HepG2 (cell line): ENCODE results near the gene MFGE8. TPM values are rescaled to one million over a fixed set of nuclear protein-coding genes. Genes with fewer than 3 reads are reported as not detected.

ENCODE experiments used
- BCL6 ChIP-seq: IDR thresholded peaks from 2 replicates; pipeline ENCODE4 v1.6.1; 2016; ENCODE audit warnings: missing genetic modification reagents, missing compliant biosample characterization
- CCAR2 ChIP-seq: fragments of 200-400 bp; formaldehyde crosslinking; optimal IDR thresholded peaks from 2 replicates; pipeline ENCODE3; 2018; ENCODE audit warnings: low read depth, mild to moderate bottlenecking, low read length, moderate library complexity
- FOXA1 ChIP-seq, 2 experiments: fragments of 450-650 bp in 1 of 2; sonication (generic) in 1 of 2; formaldehyde crosslinking in 1 of 2; IDR thresholded peaks; 2 replicates each; pipeline versions ENCODE4 v1.4.0 to v1.6.1; 2016 to 2020; ENCODE audit warnings: missing genetic modification reagents in 1 of 2
- HDAC2 ChIP-seq: sonication (generic); formaldehyde crosslinking; IDR thresholded peaks from 2 replicates; pipeline ENCODE4 v1.4.0; 2020; ENCODE audit warnings: missing genetic modification reagents
- HOXA3 ChIP-seq: sonication (generic); formaldehyde crosslinking; IDR thresholded peaks from 2 replicates; pipeline ENCODE4 v1.5.0; 2020; ENCODE audit warnings: missing genetic modification reagents
- HOXA7 ChIP-seq: sonication (generic); formaldehyde crosslinking; IDR thresholded peaks from 2 replicates; pipeline ENCODE4 v1.8.1; 2022; ENCODE audit warnings: mild to moderate bottlenecking, missing genetic modification reagents, moderate library complexity
- ISL2 ChIP-seq: sonication (generic); formaldehyde crosslinking; IDR thresholded peaks from 2 replicates; pipeline ENCODE4 v1.5.0; 2020; ENCODE audit warnings: missing genetic modification reagents
- LBX2 ChIP-seq: sonication (generic); formaldehyde crosslinking; IDR thresholded peaks from 2 replicates; pipeline ENCODE4 v1.5.0; 2020; ENCODE audit warnings: missing genetic modification reagents, mild to moderate bottlenecking, borderline replicate concordance
- LCORL ChIP-seq, 2 experiments: fragments of 450-650 bp in 1 of 2; sonication (generic) in 1 of 2; formaldehyde crosslinking in 1 of 2; IDR thresholded peaks; 2 replicates each; pipeline versions ENCODE4 v1.5.0 to v1.6.1; 2017 to 2020; ENCODE audit warnings: antibody characterized with exemption in 1 of 2, missing genetic modification reagents in 1 of 2
- NFE2 ChIP-seq: sonication (generic); formaldehyde crosslinking; IDR thresholded peaks from 2 replicates; pipeline ENCODE4 v1.4.0; 2020; ENCODE audit warnings: missing genetic modification reagents
- NR2F1 ChIP-seq, 2 experiments: fragments of 450-650 bp in 1 of 2; formaldehyde crosslinking in 1 of 2; IDR thresholded peaks; 2 replicates each; pipeline versions ENCODE4 v1.5.0 to v1.6.1; 2016 to 2020; ENCODE audit warnings: mild to moderate bottlenecking in 1 of 2, missing compliant biosample characterization in 1 of 2, missing genetic modification reagents in 1 of 2, moderate library complexity in 1 of 2
- NRL ChIP-seq: sonication (generic); formaldehyde crosslinking; IDR thresholded peaks from 2 replicates; pipeline ENCODE4 v1.5.0; 2020; ENCODE audit warnings: missing genetic modification reagents, mild to moderate bottlenecking, moderate library complexity, borderline replicate concordance
- POGZ ChIP-seq: sonication (generic); formaldehyde crosslinking; IDR thresholded peaks from 2 replicates; pipeline ENCODE4 v1.4.0; 2020; ENCODE audit warnings: mild to moderate bottlenecking, missing genetic modification reagents
- SALL1 ChIP-seq: sonication (generic); formaldehyde crosslinking; IDR thresholded peaks from 2 replicates; pipeline ENCODE4 v1.8.0; 2022; ENCODE audit warnings: mild to moderate bottlenecking, missing genetic modification reagents
- SAP130 ChIP-seq: IDR thresholded peaks from 2 replicates; pipeline ENCODE4 v1.6.1; 2016; ENCODE audit warnings: low read depth
- SP140L ChIP-seq: sonication (generic); formaldehyde crosslinking; IDR thresholded peaks from 2 replicates; pipeline ENCODE4 v1.4.0; 2020; ENCODE audit warnings: missing genetic modification reagents, borderline replicate concordance
- TARDBP ChIP-seq: sonication (generic); formaldehyde crosslinking; IDR thresholded peaks from 2 replicates; pipeline ENCODE4 v1.8.0; 2022; ENCODE audit warnings: mild to moderate bottlenecking, missing genetic modification reagents
- ZBTB7A ChIP-seq: sonication (generic); formaldehyde crosslinking; IDR thresholded peaks from 2 replicates; pipeline ENCODE4 v1.8.0; 2022; ENCODE audit warnings: mild to moderate bottlenecking, missing genetic modification reagents
- ZMYM4 ChIP-seq: sonication (generic); formaldehyde crosslinking; IDR thresholded peaks from 2 replicates; pipeline ENCODE4 v1.8.1; 2023; ENCODE audit warnings: mild to moderate bottlenecking, missing genetic modification reagents
- ZNF253 ChIP-seq: sonication (generic); formaldehyde crosslinking; IDR thresholded peaks from 2 replicates; pipeline ENCODE4 v1.8.0; 2022; ENCODE audit warnings: mild to moderate bottlenecking, missing genetic modification reagents, borderline replicate concordance
- ZNF569 ChIP-seq: sonication (generic); formaldehyde crosslinking; IDR thresholded peaks from 2 replicates; pipeline ENCODE4 v1.5.0; 2020; ENCODE audit warnings: mild to moderate bottlenecking, missing genetic modification reagents, moderate library complexity, borderline replicate concordance
- ZNF672 ChIP-seq: sonication (generic); formaldehyde crosslinking; IDR thresholded peaks from 2 replicates; pipeline ENCODE4 v1.8.1; 2022; ENCODE audit warnings: missing genetic modification reagents
- ZNF768 ChIP-seq: sonication (generic); formaldehyde crosslinking; IDR thresholded peaks from 2 replicates; pipeline ENCODE4 v1.4.0; 2020; ENCODE audit warnings: missing genetic modification reagents
- ZSCAN21 ChIP-seq: sonication (generic); formaldehyde crosslinking; IDR thresholded peaks from 2 replicates; pipeline ENCODE4 v1.8.0; 2022; ENCODE audit warnings: mild to moderate bottlenecking, missing genetic modification reagents, moderate library complexity, borderline replicate concordance
- ZSCAN31 ChIP-seq: sonication (generic); formaldehyde crosslinking; IDR thresholded peaks from 2 replicates; pipeline ENCODE4 v1.5.0; 2020; ENCODE audit warnings: low read depth, mild to moderate bottlenecking, missing genetic modification reagents
- polyA plus RNA-seq, 8 experiments: library from polyadenylated mRNA; depleted of rRNA in 3 of 8; stranded (reverse) in 7 of 8; unstranded in 1 of 8; fragments of >200 nt; fragmentation: Illumina TruSeq in 4 of 8; extraction: Trizol in 4 of 8; gene quantifications; 2 replicates each; pipeline versions ENCODE4 v1.2.1 to v1.2.3, GENCODE V29; 2011 to 2016; ENCODE audit warnings: low read depth in 4 of 8, missing spikeins in 1 of 8, mixed read lengths in 1 of 8; ENCODE audit not compliant: insufficient read depth in 1 of 8
- total RNA-seq, 5 experiments: library from RNA; depleted of rRNA; stranded (reverse); fragments of >200 nt; fragmentation: Illumina TruSeq; extraction: Trizol; gene quantifications; 2 replicates each; pipeline ENCODE4 v1.2.3, GENCODE V29; 2016; ENCODE audit warnings: low read depth in 1 of 5
- TF ChIP-seq, protein P1 (sequence below): sonication (generic); formaldehyde crosslinking; IDR thresholded peaks from 2 replicates; pipeline ENCODE4 v1.8.0; 2022; ENCODE audit warnings: mild to moderate bottlenecking, missing genetic modification reagents, moderate library complexity
- TF ChIP-seq, protein P2 (sequence below): sonication (generic); formaldehyde crosslinking; IDR thresholded peaks from 2 replicates; pipeline ENCODE4 v1.4.0; 2020; ENCODE audit warnings: missing genetic modification reagents, low read depth, mild to moderate bottlenecking, borderline replicate concordance

MFGE8 gene
- total and polyA plus RNA-seq, 2 of the 13 experiments (the other 11 are each of a cell fraction or from before 2014, with no cell fraction given), result 3.4 to 22.1 TPM

GRCh38 chr15:88913017-88913849 is at the start of gene MFGE8 (continued):
- TF ChIP-seq, protein P1, sequence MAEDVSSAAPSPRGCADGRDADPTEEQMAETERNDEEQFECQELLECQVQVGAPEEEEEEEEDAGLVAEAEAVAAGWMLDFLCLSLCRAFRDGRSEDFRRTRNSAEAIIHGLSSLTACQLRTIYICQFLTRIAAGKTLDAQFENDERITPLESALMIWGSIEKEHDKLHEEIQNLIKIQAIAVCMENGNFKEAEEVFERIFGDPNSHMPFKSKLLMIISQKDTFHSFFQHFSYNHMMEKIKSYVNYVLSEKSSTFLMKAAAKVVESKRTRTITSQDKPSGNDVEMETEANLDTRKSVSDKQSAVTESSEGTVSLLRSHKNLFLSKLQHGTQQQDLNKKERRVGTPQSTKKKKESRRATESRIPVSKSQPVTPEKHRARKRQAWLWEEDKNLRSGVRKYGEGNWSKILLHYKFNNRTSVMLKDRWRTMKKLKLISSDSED (CRISPR knock-in tag), result no peak
- no peak for TF ChIP-seq NFE2 (CRISPR knock-in tag)
- TF ChIP-seq ZSCAN21 (CRISPR knock-in tag), result no peak
- TF ChIP-seq ZNF768, result peak; percentile 47; the same call in 1 of the 2 replicates
- peak; percentile 51; the same call in 1 of the 2 replicates for TF ChIP-seq ZSCAN31 (CRISPR knock-in tag)
- TF ChIP-seq ISL2 (CRISPR knock-in tag), result no peak
- no peak for TF ChIP-seq LCORL (IDR thresholded peaks at IDR 0.05)
- peak; percentile 46; the same call in 1 of the 2 replicates for TF ChIP-seq LCORL (CRISPR knock-in tag; IDR thresholded peaks at IDR 0.05)
- peak; percentile 34; the same call in 1 of the 2 replicates for TF ChIP-seq SALL1
- TF ChIP-seq ZMYM4, result 0 out of 2 replicates have a peak, but pooled peaks have one; percentile 32
- TF ChIP-seq SP140L (CRISPR knock-in tag), result no peak
- TF ChIP-seq ZBTB7A (CRISPR knock-in tag), result 0 out of 2 replicates have a peak, but pooled peaks have one; percentile 20
- TF ChIP-seq BCL6 (CRISPR knock-in tag), result peak; percentile 11; the same call in 1 of the 2 replicates
- no peak for TF ChIP-seq ZNF672 (CRISPR knock-in tag)
- no peak for TF ChIP-seq ZNF253 (CRISPR knock-in tag)
- TF ChIP-seq, protein P2, sequence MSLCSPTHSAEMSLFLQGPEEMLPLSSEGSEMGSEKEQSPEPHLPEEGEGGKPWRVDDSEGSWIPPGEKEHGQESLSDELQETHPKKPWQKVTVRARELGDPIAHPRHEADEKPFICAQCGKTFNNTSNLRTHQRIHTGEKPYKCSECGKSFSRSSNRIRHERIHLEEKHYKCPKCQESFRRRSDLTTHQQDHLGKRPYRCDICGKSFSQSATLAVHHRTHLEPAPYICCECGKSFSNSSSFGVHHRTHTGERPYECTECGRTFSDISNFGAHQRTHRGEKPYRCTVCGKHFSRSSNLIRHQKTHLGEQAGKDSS (CRISPR knock-in tag), result 0 out of 2 replicates have a peak, but pooled peaks have one; percentile 52
- TF ChIP-seq TARDBP (CRISPR knock-in tag), result no peak; the same call in 1 of the 2 replicates
- peak; percentile 38 for TF ChIP-seq SAP130
- TF ChIP-seq HOXA3 (CRISPR knock-in tag), result peak; percentile 46; the same call in 1 of the 2 replicates
- TF ChIP-seq LBX2 (CRISPR knock-in tag), result no peak
- no peak for TF ChIP-seq NR2F1 (CRISPR knock-in tag; IDR thresholded peaks at IDR 0.05)
- TF ChIP-seq FOXA1 (IDR thresholded peaks at IDR 0.05), result no peak
- TF ChIP-seq FOXA1 (CRISPR knock-in tag; IDR thresholded peaks at IDR 0.05), result peak; percentile 45; the same call in 1 of the 2 replicates
- no peak for TF ChIP-seq HOXA7
- TF ChIP-seq HDAC2 (CRISPR knock-in tag), result no peak
- no peak for TF ChIP-seq ZNF569 (CRISPR knock-in tag)
- peak; percentile 28; the same call in 1 of the 2 replicates for TF ChIP-seq POGZ (CRISPR knock-in tag)
- TF ChIP-seq NRL (CRISPR knock-in tag), result 0 out of 2 replicates have a peak, but pooled peaks have one; percentile 44
- TF ChIP-seq CCAR2, result no peak
